NCI-H187 (cell line): ENCODE results near the gene ZZZ3.
"Not testable (repeated sequence)": the region's sequence is repeated elsewhere in the genome, so short reads cannot be mapped to it uniquely, and the experiment has no call there.

Experiments used
- DNase-seq, 2 experiments: peaks; one replicate each; lab custom pipeline; 2025; lab: John Stamatoyannopoulos, UW

The ZZZ3 gene

DNA sequence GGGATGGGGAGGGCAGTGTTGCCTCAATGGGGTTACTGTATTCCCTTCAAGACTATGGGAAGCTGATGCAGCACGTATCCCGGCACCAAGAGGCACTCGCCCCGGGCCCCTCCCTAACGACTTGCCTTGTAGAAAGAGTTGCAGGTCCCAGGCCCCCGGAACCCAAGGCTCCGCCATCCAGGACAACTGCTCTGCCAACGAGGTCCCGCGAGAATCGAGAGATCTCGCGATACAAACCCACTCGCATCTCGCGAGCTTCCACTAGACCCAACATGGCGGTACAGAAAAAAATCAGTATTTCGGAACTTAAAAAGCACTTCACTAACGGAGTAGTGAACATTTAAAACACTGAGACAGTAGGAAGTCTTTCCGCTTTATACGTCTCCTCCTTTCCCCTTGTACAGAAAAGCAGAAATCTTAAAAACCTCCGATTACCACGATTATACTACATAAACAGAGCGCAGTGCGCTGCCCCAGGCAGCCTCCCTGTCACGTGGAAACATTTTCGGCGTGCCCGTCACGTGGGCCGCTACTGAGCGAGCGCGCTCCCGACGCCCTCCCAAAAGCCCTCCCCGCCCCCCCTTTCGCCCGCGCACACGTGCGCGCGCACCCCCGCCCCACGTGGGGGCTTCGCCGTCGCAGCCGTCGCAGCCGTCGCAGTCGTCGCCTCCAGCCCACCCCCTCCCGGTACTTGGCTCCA, at the start of gene ZZZ3:
Gene ZZZ3, minus strand, starts transcription at position 199 of the 700 bp plus-strand sequence. CDS start 49,304 bp downstream, outside the sequence.
- peak; percentile 86 to 98 for DNase-seq

DNA sequence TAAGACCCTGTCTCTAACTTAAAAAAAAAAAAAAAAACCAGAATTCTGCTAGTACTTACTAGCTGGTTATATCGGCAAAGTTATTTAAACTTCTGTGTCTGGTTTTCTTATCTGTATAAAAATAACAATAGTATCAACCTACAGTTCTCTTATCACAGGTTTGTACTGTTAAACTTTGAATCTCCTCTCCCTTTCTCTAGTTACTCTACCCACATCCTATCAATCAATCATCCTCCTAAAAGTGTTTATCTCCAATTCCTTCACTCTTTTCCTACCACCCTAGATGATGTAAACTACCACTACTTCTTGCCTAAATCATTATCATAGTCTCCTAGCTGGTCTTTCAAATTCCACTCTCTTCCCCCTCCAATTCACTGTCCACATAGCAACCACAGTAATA, 49.6 kb upstream of the ZZZ3 start:
- DNase-seq, result no peak

DNA sequence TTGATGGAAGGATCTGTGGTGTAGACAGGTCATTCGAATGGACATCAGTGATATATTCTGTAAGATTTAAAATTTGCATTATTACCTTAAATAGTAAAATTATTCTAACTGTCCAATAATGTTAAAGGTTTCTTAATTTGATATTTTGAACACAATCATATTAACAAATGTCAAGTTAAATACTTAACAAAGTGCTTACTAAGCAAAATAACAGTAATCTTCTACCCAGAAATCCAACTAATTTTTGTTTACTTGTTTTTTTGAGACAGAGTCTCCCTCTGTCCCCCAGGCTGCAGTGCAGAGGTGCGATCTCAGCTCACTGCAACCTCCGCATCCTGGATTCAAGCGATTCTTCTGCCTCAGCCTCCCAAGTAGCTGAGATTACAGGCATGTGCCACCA, 43.2 kb upstream of the ZZZ3 start:
- no peak for DNase-seq

DNA sequence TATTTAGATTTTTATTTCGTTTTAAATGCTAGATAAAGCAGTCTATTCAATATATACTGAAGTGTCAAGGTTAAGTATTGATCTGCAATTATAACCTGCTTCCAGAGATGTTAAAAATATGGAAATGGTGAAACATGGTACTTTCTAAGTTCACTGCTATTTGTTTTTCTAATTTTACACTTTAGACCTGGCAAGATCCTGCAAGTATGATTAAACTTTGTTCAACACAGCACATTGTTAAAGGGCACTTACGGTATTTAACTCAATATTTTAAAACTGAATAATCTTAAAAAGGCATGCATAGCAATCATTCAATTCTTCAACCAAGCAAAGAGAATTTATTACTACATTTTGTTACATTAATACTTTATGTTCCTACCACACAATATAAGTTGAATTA, 35.7 kb upstream of the ZZZ3 start:
- no peak for DNase-seq

DNA sequence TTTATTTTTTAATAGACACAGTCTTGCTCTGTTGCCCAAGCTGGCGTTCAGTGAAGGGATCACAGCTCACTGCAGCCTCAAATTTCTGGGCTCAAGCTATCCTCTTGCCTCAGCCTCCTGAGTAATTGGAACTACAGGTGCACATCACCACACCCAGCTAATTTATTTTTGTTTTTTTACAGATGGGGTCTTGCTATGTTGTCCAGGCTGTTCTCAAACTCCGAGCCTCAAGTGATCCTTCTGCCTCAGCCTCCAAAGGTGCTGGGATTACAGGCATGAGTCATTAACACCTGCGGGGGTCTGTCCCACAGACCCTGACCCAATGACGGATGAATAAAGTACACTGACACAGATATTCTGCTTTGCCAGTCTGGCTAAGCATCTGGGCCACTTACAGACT, 33.6 kb upstream of the ZZZ3 start:
- no peak for DNase-seq

DNA sequence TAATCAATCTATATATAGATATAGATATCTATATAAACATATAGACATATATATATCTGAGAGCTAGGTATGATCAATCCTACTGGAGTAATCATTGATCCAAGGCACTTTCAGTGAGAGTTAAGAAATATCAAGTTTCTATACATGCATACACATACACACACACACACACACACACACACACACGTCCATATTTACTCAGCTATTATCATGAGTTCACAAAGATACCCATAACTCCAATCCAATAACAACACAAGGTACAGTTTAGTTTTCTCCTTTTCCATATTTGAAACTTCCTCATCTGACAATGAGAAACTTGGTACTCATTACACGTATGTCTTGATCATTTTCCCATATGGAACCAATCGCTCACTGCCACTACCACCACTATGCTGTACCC, 27.3 kb upstream of the ZZZ3 start:
- DNase-seq, result no peak

DNA sequence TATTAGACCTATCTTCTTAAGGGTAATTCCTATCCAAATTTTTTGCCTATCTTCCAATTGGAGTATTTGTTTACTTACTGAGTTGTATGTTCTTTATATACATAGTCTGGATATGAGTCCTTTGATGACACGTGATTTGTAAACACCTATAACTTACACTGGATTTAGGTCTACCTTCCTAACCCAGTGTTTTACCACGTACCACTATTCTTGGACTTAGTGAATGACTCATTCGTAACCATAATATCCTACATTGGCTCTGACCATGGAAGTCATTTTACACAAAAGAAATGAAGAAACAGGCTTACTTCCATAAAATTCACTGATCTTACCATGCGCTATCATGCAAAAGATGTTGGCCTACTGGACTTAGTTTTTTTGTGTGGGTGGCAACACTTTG, 23.9 kb upstream of the ZZZ3 start:
- no peak for DNase-seq

DNA sequence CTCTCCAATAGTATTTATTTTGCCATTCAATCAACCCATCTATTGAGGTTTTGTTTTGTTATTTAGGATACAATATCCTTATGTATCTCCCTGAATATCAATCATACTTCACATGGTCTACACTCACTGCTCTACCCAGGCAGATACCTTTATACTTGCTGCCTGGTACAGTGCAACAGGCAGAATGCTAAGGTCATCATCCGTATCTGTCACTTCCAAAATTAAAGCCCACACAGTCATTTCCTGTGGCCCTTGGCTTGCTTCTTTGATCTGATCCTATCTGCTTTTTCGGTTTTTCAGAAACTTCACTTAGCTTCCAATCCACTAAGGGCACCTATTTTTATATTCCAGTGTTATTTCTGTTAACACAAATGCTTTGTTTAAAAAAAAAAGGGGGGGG, 22.3 kb upstream of the ZZZ3 start:
- DNase-seq, result no peak

DNA sequence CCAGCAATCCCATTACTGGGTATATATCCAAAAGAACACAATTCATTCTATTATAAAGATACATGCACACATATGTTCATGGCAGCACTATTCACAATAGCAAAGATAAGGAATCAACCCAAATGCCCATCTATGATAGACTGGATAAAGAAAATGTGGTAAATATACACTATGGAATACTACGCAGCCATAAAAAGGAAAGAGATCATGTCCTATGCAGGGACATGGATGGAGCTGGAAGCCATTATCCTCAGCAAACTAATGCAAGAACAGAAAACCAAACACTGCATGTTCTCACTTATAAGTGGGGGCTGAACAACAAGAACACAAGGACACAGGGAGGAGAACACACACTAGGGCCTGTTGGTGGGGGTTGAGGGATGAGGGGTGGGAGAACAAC, 17.2 kb upstream of the ZZZ3 start:
- DNase-seq, result not testable (repeated sequence)

DNA sequence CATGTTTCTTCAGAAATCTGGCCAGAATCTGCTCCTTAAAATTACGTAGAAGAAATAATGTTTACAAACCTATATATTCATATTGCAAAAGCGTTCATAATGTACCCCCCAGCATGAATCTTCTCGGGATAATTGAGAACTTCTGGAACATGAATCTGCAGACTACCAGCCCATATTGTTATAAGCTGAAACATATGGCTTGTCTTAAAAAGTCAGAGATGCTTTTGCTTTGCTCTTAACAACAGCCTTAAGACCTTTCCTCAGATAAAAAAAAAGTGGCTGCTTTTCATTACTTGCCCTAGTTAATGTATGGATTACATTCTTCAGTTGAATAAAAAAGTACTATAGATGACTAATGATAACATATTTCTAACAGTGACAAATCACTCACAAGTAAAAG, 15.0 kb upstream of the ZZZ3 start:
- DNase-seq, result no peak

DNA sequence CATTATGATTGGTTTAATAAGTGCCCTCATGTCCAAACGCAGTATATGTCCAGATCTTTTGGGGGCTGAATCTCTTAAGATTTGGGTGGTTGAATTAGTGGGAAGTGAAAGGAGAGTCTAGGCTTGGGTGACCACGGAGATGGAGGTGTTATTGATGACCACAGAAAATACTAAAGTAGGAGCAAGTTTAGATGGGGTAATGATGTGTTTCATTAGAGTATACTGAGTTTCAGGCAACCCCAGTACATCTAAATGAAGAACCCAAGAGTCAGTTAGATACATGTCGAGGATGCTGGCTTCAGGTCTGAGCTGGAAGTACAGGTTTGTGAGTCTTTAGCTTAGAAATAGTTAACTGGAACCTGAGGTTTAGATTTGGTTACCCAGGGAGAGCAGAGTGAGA, 6.5 kb upstream of the ZZZ3 start:
- DNase-seq, result no peak

DNA sequence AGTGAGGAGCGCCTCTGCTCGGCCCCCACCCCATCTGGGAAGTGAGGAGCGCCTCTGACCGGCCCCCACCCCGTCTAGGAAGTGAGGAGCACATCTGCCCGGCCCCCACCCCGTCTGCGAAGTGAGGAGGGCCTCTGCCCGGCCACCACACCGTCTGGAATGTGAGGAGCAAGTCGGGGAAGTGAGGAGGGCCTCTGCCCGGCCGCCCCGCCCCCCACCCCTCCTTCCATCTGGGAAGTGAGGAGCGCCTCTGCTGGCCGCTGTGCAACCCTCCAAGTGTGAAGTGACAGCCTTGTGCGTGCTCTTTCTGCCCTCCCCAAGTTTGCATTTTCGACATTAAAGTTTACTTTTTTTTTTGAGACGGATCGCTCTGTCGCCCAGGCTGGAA, 5.1 kb upstream of the ZZZ3 start:
- DNase-seq, result no peak

DNA sequence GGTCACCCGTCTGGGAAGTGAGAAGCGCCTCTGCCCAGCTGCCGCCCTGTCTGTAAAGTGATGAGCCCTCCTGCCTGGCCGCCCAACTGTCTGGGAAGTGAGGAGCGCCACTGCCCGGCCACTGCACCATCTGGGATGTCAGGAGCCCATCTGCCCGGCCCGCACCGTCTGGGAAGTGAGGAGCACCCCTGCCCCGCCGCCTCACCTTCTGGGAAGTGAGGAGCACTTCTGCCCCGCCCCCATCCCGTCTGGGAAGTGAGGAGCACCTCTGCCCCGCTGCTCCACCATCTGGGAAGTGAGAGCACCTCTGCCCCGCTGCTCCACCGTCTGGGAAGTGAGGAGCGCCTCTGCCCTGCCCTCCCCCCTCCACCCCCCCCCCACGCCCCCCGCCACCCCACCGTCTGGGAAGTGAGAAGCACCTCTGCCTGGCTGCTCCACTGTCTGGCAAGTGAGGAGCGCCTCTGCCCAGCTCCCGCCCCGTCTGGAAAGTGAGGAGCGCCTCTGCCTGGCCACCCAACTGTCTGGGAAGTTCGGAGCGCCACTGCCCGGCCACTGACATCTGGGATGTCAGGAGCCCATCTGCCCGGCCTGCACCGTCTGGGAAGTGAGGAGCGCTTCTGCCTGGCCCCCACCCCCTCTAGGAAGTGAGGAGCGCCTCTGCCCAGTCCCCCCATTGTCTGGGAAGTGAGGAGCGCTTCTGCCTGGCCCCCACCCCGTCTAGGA, 4.5 kb upstream of the ZZZ3 start:
- DNase-seq, result no peak

DNA sequence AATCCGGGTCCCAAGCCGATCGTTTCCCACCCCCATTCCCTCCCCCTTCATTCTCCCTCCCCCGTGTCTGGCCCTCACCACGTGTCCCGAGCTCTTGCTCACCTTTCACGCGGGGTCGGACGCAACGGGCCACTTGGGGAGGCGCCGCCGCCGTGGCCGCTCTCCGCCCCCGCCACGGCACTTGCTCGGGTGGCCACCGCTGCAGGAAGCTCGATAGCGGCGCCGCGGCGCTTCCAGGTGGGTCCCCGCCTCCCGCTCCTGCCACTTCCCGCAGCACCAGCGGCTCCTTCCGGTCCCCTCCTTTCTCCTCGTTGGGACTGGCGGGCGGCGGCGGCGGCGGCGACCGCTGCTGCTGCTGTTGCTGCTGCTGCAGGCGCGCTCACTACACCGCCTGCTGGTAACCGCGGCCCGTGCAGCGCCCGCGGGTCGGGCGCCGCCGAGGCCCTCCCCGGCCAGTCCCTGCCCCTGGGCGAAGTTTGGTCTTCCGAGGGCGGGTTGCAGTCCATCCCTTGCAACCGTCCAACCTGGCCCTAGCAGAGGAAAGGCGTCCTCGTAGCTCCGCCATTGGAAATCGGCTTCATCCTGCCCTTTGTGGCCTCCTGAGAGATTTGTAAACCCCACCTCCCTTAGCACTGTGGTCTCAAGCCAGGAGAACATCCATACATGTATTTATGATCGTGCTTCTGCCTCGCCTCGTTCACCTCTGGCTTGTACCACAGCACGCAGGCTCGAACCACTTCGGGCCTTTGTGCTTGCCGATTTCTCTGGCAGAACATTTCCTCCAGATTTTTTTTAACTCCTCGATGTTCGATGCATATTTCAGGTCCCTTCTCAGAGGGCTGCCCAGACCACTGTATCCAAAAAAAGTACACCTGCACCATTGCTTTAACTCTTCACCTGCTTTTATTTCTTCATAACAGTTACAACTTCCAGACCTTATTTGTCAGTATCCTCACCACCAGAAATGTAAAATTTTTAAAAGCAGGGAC, 996 bp upstream of the ZZZ3 start:
- DNase-seq, result peak; percentile 59 to 85

DNA sequence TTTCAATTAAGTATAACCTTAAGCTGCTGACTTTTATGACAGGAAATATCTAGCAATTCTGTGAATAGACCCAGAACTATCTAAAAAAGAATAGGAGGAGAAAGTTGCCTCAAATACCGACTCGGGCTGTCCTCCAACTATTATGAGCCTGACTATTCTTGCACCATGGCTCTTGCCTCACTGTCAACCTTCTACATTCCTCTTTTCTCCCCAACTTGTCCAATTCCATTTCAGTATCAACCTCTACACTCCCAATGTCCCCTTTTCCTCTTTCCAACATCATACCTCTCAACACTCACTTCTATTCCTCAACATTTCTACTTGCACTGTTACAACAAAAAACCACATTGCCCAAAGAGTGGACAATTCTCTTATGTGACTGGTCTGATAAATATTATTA, 2.3 kb downstream of the ZZZ3 start:
- DNase-seq, result no peak

DNA sequence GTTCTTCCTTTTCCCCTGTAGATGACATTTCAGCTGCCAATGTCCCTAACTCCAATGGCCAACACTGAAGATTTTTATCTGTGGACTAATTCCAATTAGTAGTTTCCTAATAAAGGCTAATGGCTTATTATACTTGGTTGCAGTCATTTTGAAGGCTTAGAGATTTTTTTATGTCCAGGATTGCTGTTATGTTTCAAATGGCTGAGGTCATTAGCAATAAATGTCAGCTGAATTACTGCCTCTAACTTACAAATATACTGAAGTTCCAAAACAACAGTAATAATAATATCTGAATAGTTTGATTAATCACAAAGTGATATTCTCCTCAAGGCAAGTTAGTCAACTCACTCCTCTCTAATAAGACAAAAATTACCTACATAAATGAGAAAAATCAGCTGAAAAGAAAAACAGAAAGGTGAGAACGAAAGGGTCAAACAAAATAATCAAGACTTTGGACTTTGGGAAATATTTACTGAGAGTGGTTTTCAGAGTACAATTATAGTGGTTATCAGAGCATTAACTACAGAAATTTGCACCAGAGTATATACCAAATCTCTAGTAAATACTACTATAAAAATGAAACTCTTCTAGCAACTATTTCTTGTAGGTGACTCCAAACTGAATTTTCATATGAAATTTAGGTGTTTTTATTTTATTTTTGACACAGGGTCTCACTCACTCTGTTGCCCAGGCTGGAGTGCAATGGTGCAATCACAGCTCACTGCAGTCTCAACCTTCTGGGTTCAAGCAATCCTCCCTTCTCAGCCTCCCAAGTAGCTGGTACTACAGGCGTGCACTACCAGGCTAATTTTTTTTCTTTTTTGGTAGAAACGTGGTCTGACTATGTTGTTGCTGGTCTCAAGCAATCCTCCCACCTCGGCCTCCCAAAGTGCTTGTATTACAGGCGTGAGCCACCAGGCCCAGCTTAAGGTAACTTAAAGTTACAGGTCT, 3.5 kb downstream of the ZZZ3 start:
- DNase-seq, result no peak

DNA sequence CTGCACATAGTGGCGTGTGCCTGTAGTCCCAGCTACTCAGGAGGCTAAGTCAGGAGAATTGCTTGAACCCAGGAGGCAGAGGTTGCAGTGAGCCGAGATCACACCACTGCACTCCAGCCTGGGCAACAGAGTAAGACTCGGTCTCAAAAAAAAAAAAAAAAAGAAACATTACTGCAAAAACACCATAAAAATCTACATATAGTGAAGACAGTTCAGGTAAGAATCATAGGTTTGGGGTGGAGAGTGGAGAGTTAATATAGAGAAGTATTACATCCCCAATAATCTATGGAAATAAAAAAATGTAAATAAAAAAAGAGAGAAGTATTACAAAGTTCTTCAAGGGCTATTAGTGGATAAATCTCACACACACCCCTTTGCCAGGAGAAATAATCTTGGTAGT, 7.7 kb downstream of the ZZZ3 start:
- not testable (repeated sequence) for DNase-seq

DNA sequence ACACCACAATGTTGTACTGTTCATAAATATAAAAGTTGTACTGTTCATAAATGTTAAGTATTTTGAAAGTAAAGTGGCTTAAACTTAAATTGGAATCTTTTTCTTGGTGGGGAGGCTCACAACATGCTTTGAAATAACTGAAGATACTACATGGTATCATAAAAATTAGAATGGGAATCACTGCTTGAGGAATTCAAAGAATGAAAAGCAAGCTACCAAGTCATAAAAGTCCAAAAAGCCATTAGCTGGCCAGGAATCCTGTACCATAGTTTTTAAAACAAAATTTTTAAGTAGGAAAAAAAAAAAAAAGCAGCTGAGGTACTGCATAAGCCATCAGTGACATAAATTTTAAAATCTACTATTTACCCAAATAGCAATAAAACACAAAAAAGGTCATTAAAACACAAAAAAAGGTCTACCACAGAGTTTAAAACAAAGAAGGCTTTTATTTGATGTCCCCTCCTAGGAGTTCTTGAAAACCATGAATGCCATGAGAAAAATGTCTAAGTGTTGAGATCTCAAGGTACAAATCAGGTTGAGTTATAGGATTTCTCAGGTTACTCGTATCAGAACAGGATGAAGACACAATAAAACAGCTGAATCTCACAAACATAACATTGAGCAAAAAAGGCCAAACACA, 8.6 kb downstream of the ZZZ3 start:
- DNase-seq, result no peak

DNA sequence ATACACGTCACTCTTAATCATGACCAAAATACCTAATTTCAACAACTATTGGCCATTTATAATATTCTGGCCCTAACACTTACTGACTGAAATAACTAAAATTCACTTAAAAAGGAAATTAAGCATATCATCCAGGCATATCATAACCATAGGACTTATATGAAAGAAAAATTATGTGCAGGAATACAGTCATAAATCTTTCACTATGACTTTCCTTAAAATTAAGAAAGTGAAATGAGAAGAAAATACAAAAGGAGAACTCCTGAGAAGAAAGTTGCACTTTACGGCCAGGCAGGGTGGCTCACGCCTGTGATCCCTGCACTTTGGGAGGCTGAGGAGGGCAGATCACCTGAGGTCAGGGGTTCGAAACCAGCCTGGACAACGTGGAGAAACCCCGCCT, 9.4 kb downstream of the ZZZ3 start:
- DNase-seq, result no peak

DNA sequence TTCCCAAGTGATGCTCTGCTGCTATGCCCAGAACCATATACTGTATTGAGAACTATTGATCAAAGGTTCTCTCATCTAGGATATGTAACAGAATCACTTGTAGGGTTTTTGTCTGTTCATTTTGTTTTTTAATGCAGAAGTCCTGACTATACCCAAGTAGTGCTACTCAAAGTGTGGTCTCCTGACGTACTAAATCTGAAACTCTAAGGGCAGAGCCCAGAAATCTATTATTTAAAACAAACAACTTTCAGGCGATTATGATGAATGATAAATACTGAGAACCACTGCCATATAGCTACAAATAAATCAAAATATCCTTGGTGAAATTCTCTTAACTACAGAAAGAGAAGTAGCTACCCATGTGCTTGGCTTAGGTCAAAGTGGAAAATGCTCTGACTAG, 10.1 kb downstream of the ZZZ3 start:
- DNase-seq, result no peak

DNA sequence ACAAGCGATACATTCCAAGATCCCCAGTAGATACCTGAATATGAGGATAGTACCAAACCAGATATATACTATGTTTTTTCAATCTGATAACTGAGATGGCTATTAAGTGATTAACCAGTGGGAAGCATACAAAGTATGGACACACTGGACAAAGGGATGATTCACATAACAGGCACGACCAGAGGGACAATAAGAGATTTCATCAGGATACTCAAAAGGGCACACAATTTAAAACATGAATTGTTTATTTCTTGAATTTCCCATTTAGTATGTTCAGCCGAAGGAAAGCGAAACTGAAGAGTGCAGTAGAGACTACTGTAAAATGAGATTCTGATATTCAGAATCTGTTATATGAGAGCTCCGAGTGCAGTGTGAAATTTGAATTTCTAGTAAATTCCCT, 10.6 kb downstream of the ZZZ3 start:
- no peak for DNase-seq
